Inflammatory macrophage treated with lipopolysaccharide for 1 hour (primary cell): Measurements from ENCODE around the gene ZNF136.
A peak's percentile ranks its signal among the peaks of the same experiment; 100 is the strongest.

Source experiments
- DNase-seq, 2 donors: peaks; one replicate each; pipeline ENCODE4 v3.0.0-alpha.2; 2020 to 2022

Gene ZNF136

GRCh38 chr19:12162882-12163806 lies at the start of gene ZNF136:
Gene ZNF136, plus strand, starts transcription at chr19:12163096. Its CDS starts 108 bp downstream, at chr19:12163204.
- peak; percentile 95 to 98 for DNase-seq

- DNase-seq = no peak
These were observed 49.8 kb upstream of the ZNF136 start for GRCh38 chr19:12113121-12113520.

- DNase-seq = no peak
These were observed 45.5 kb upstream of the ZNF136 start for GRCh38 chr19:12117201-12117970.

- DNase-seq = peak in 1 of 2 donors; percentile 30
These were observed 36.2 kb upstream of the ZNF136 start for GRCh38 chr19:12126707-12127106.

GRCh38 chr19:12133069-12133468 lies 29.8 kb upstream of the ZNF136 start:
- DNase-seq = no peak

- no peak for DNase-seq
These were observed 25.5 kb upstream of the ZNF136 start for GRCh38 chr19:12137221-12137940.

- no peak for DNase-seq
These were observed 23.6 kb upstream of the ZNF136 start for GRCh38 chr19:12139269-12139668.

GRCh38 chr19:12139885-12140544 lies 22.9 kb upstream of the ZNF136 start, which contains the start of gene ZNF20:
Gene ZNF20, minus strand, starts transcription at chr19:12140350. Its CDS starts 168 bp downstream, at chr19:12140182.
- peak; percentile 92 to 97 for DNase-seq

GRCh38 chr19:12140545-12141404 lies 22.1 kb upstream of the ZNF136 start:
- DNase-seq = peak; percentile 74 to 96

- DNase-seq = no peak
These were observed 21.5 kb upstream of the ZNF136 start for GRCh38 chr19:12141405-12141736.

GRCh38 chr19:12145348-12145747 lies 17.5 kb upstream of the ZNF136 start:
- DNase-seq = no peak

- no peak for DNase-seq
These were observed 7.5 kb upstream of the ZNF136 start for GRCh38 chr19:12155324-12155860.

GRCh38 chr19:12156223-12157058 lies 6.5 kb upstream of the ZNF136 start, which contains the start of gene ZNF625:
Gene ZNF625, minus strand, starts transcription at chr19:12156734. Its CDS starts 176 bp downstream, at chr19:12156558.
- peak; percentile 52 to 55 for DNase-seq

- DNase-seq = no peak
These were observed 3.0 kb upstream of the ZNF136 start for GRCh38 chr19:12159773-12160414.

- DNase-seq = no peak
These were observed 399 bp upstream of the ZNF136 start for GRCh38 chr19:12162513-12162881.

GRCh38 chr19:12163826-12164225 lies 930 bp downstream of the ZNF136 start:
- peak; percentile 67 to 81 for DNase-seq

GRCh38 chr19:12166626-12167025 lies 3.7 kb downstream of the ZNF136 start:
- peak; percentile 10 to 28 for DNase-seq

- DNase-seq = no peak
These were observed 17.5 kb downstream of the ZNF136 start for GRCh38 chr19:12180377-12180776.

GRCh38 chr19:12187625-12188024 lies 24.7 kb downstream of the ZNF136 start:
- DNase-seq = peak in 1 of 2 donors; percentile 3
